GM19238 (cell line): ENCODE results near the gene PCCA.
"Not testable (repeated sequence)": the region's sequence is repeated elsewhere in the genome, so short reads cannot be mapped to it uniquely, and the experiment has no call there.

Source experiments
- DNase-seq: peaks from one replicate; pipeline ENCODE4 v3.0.0; 2011; ENCODE audit warnings: low spot score; ENCODE audit not compliant: insufficient read length

PCCA gene

GRCh38 chr13:100300708-100301107, 211.8 kb downstream of the PCCA start:
- no peak for DNase-seq

DNA sequence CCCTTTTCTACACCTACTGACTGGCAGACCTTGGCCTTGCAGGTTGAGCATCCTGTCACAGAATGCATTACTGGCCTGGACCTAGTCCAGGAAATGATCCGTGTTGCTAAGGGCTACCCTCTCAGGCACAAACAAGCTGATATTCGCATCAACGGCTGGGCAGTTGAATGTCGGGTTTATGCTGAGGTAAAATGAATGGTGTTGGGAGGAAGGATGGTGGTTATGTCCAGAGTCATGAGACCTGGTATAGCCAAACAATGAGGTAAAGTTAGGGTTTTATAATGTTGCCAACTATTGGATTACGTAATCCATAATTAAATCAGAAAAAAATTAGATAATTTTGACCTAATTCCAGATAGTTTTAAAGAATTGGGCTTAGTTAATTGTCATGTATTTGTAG, 212.5 kb downstream of the PCCA start:
- no peak for DNase-seq

DNA sequence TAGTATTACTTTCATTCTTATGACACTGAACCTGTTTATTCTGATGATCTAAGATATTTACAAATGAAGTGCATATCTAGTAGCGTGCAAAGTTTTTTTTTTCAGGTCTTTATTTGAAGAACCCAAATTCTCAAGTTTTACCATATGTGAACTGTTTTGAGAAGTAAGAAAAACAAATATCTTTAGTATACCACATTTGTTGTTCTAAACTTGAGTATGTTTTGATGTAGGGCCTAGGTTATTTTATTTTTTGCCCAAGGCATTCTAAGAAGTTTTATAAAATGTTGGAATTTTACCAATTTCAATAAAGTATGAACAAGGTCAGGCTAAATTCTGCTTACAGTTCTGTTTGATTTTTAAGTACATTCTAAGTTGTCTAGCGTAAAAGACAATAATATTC, 213.5 kb downstream of the PCCA start:
- no peak for DNase-seq

- DNase-seq = no peak
Observed at GRCh38 chr13:100304229-100304628, 215.3 kb downstream of the PCCA start.

DNA sequence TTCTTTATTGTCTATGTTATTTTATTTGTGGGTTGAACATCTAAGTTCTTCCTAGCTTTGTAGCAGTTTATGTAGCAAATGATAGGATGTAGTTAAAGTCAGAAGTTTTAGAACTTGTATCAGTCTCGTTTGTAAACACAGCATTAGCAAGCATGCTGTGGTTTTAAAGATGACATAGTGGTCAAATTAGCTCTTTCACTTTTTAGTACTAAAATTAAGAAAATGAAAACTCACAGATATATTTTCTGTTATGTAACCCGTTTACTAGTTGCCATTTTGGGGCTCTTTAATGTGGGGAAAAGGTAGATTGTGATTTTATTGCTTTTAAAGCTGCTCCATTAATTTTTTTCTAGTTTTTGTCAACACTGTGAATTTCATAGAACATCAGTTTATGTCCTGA, 216.5 kb downstream of the PCCA start:
- DNase-seq = no peak

DNA sequence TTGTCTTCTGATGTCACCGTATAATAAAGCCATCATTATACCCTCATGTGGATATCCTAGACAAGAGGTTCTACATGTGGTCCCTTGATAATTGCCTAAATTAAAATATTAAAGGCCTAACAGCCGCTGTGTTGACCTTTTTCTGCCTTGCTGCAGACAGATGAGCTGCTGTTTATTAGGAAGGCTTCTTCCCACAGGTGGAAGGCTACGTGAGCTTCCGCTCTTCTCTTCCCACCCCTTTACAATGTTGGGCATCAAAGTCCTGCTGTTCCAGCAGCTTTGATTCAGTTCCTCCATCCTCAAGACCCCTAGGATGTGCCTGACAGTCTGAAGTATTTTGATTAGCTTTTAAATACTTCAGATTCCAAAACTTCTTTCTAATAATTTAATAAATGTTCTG, 217.1 kb downstream of the PCCA start:
- DNase-seq = no peak

GRCh38 chr13:100306434-100306999, 217.6 kb downstream of the PCCA start:
- DNase-seq = no peak

GRCh38 chr13:100314132-100314910, 225.4 kb downstream of the PCCA start:
- no peak for DNase-seq

DNA sequence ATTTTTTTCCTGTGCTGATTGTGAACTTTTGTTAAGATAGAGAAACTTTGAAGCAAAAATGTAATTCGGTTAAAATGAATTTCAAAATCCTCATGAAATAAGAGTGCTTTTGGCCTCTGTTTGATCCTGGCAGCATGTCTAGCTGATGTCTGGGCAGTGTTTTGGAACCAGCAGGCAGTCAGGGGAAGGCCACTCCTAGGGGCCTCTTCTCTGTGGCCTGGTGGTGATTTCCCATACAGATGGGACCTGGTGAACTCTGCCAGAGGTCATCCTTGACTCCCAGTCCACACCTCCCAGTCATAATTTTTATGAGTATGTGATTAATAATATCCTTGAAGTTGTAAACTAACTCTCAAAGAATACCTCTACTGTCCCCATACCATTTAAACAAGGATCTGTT, 226.6 kb downstream of the PCCA start:
- no peak for DNase-seq

- DNase-seq = not testable (repeated sequence)
Observed at GRCh38 chr13:100318473-100318872, 229.6 kb downstream of the PCCA start.

GRCh38 chr13:100323937-100324336, 235.0 kb downstream of the PCCA start:
- DNase-seq = no peak

- no peak for DNase-seq
Observed at GRCh38 chr13:100330662-100331061, 241.8 kb downstream of the PCCA start.

- no peak for DNase-seq
Observed at GRCh38 chr13:100333141-100333540, 244.2 kb downstream of the PCCA start.

- no peak for DNase-seq
Observed at GRCh38 chr13:100334214-100334613, 245.3 kb downstream of the PCCA start.

DNA sequence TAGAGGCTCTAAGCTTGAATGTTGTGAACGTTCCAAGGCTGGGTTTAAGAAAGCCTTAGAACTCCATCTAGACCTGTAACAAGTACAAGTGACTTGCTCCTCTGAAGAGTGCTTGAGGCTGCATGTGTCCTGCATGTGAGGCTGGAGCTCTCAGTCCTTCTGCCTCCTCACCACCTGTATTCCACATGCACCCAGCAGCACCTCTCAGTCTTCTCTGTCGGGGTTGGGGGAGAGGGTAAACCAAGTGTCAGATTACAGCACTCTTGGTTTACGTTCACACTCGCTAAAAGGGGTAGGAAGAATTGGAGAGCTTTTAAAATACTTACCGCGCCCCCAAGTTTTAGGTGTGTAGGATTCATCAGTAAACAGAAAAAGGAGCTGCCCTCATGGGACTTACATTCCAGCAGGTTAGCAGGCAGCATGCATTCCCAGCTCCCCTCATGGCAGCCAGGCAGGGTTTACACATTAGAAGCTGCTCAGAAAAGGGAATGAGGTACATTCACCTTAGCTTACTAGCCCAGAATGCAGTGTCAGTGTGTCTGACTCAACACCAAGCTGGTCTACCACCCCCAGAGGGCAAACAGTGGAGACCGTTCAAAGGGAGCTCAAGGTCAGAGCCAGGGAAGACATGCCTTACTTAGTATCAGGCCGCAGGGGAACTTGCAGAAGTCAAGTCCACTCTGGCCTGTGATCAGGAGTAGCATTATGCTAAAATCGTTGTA, 248.1 kb downstream of the PCCA start:
- no peak for DNase-seq

GRCh38 chr13:100338275-100338674, 249.4 kb downstream of the PCCA start:
- no peak for DNase-seq

DNA sequence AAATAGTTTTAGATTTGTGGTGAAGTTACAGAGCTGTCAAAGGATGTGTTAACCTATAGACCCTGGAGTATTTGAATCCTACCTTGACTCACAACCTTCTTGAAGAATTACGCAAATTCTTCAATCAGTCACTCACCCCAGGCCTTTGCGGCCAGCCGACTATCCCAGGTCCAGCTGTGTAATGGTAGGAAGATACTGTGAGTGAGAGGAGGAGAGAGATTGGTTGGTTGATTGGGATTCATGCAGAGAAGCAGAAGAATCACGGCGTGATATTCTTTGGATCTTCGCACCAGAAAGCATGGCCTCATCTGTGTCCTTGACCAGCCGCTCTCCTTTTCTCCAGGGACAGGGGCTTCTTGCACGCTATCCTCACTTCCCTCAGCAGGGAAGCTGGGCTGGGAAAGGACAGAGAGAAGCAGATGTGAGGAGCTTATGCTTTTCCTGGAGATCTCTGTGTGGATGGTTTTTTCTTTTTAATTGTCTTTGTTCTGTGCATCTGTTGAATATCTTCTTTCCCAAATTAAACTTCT, 250.6 kb downstream of the PCCA start:
- no peak for DNase-seq

DNA sequence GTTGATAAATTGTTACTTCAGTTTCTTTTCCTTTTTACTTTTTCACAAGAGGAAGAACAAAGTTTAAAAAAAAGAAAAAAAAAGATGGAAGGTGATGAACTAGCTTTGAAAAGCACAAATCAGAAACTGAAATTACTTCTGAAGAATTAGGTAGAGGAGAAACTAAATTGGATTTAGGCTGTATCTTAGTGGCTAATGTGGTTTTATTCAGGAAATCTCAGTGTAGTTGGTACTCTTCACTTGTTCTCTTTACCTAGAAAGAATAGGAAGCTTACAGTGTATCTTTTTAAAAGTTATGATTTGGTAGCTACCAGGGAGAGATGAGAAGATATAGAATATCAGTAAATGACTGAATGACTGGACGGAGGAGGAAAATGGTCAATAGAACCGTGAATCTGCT, 252.0 kb downstream of the PCCA start:
- no peak for DNase-seq

DNA sequence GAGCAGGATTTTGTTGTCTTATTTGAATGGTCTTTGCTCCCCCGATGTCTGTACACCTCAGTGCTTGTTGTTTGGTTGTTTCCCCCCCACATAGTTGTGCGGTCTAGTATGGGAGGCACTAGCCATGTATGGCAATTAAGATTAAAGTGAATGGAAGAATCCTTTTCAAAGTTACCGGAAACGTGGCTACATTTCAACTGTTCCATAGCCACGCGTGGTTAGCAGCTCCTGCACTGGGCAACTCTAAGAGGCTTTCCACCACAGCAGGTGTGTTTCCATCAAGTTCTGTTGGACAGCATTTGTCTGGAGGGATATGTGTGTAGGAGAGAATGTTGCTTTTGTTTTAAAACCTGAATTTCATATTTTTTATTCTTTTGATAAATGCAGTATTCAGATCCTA, 252.4 kb downstream of the PCCA start:
- DNase-seq = no peak

DNA sequence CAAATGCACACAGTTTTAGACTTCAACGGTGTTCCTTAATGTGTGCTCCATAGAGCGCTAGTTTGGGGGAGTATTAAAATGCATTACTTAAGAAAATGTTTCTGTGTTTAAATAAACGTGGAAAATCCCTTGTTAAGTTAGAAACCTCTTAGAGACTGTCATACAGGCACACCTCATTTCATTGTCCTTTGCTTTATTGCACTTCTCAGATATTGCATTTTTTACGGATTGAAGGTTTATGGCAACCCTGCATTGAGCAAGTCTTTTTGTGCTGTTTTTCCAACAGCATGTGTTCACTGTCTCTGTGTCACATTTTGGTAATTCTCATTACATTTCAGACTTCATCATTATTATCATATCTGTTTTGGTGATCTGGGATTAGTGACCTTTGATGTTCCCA, 255.7 kb downstream of the PCCA start:
- DNase-seq = no peak

- DNase-seq = no peak
Observed at GRCh38 chr13:100347968-100348367, 259.1 kb downstream of the PCCA start.

DNA sequence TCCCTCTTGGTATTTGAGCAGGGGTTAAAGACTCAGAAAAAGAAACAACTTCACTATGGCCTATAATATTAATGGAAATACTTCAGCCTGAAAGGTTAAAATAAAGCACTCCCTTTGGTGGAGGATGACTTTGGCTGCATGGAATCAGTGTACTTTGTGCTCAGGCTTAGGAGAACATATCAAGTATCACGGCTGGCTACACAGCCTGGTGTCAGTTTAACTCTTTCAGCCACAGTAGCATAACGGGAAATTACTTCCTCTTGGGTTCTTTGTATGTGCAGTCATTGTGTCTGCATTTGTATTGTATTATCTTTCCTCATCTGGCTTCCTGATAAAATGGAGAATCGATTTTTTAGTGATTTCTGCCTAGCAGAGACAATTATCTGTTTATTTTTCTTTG, 260.7 kb downstream of the PCCA start:
- DNase-seq = no peak
